ENCODE results near the gene RBM11.
"Not testable (repeated sequence)": the region's sequence is repeated elsewhere in the genome, so short reads cannot be mapped to it uniquely, and the experiment has no call there.

The RBM11 gene

DNA sequence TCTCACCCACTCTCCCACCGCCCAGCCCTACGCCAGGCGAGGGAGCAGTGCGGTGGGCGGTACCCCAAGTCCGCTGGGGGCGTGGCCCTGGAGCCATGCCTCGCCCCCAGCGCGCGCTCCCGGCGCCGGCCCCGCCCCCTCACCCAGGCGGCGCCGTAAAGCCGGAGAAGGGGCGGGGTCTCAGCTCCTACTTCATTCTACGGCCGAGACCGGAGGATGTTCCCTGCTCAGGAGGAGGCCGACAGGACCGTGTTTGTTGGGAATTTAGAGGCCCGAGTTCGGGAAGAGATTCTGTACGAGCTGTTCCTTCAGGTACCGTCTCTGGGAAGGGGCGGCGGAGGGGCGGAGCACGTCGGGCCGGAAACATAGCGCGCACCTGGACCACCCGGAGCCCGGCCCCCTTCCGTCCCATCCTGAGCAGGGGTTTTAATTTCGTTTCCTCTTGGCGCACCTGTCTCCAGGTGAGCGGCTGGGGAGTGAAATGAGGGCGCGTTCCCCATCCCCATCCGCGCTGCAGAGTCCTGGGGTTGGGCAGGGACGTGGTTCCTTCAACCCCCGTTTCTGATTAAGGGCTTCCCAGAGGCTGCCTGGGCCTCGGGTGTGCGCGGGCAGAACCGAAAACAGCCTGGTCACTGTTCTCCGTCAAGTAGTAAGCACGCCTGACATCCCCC lies at the start of gene RBM11:
Gene RBM11, plus strand, starts transcription at position 187 of the 671 bp plus-strand sequence. Its CDS starts 30 bp downstream, at position 217.
- peak; percentile 29 for DNase-seq (ENCODE audit: low spot score)

DNA sequence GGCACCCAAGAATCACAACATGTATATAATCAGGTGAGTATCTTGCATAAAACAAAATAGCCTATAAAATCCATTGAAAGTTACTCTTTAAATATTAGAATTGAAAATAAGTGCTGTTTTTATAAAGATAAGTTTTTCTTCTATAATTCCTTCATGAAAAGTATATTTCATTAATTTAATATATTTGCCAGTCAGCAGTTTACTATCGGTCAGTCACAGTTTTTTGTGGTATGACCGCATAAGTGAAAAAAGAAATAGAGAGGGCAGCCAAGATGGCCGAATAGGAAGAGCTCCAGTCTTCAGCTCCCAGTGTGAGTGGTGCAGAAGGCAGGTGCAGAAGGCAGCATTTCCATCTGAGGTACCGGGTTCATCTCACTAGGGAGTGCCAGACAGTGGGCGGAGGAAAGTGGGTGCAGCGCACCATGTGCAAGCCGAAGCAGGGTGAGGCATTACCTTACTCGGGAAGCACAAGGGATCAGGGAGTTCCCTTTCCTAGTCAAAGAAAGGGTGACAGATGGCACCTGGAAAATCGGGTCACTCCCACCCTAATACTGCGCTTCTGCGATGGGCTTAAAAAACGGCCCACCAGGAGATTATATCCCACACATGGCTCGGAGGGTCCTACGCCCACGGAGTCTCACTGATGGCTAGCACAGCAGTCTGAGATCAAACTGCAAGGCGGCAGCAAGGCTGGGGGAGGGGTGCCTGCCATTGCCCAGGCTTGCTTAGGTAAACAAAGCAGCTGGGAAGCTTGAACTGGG lies 49.3 kb upstream of the RBM11 start:
- not testable (repeated sequence) for DNase-seq (ENCODE audit: low spot score)

GRCh38 chr21:14206222-14206621 lies 9.7 kb upstream of the RBM11 start:
- no peak for DNase-seq (ENCODE audit: low spot score)

- no peak for DNase-seq (ENCODE audit: low spot score)
These were observed 5.2 kb upstream of the RBM11 start, which contains the start of gene LIPI for GRCh38 chr21:14210738-14211137. TSS of gene LIPI (minus strand) at chr21:14210955. CDS start at chr21:14210845, 110 bp downstream.

- DNase-seq (ENCODE audit: low spot score) = no peak
These were observed 2.8 kb upstream of the RBM11 start for GRCh38 chr21:14213164-14213563.

- no peak for DNase-seq (ENCODE audit: low spot score)
These were observed 7.4 kb downstream of the RBM11 start for GRCh38 chr21:14223365-14223764.

DNA sequence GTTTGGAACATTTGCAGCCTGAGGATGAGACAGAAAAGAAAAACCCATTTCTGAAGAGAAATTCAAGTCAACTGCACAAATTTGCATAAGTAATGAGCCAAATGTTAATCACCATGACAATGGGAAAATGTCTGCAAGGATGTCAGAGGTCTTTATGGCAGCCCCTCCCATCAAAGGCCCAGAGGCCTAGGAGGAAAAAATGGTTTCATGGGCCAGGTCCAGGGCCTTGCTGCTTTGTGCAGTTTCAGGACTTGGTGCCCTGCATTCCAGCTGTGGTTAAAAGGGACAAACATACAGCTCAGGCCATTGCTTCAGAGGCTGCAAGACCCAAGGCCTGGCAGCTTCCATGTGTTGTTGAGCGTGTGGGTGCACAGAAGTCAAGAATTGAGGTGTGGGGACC lies 13.4 kb downstream of the RBM11 start:
- DNase-seq (ENCODE audit: low spot score) = no peak

DNA sequence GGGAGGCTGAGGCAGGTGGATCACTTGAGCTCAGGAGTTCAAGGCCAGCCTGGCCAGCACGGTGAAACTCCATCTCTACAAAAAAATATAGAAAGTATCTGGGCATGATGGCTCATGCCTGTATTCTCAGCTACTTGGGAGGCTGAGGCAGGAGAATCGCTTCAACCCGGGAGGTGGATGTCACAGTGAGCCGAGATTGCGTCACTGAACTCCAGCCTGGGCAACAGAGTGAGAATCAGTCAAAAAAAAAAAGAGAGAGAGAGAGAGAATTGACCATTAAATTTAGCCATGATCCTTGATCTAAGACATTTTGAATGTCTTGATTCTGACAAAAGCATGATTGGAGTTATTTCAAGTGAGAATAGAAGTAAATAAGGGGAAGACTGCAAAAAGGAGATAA lies 19.1 kb downstream of the RBM11 start:
- DNase-seq (ENCODE audit: low spot score) = no peak

- DNase-seq (ENCODE audit: low spot score) = no peak
These were observed 20.2 kb downstream of the RBM11 start for GRCh38 chr21:14236180-14236579.

DNA sequence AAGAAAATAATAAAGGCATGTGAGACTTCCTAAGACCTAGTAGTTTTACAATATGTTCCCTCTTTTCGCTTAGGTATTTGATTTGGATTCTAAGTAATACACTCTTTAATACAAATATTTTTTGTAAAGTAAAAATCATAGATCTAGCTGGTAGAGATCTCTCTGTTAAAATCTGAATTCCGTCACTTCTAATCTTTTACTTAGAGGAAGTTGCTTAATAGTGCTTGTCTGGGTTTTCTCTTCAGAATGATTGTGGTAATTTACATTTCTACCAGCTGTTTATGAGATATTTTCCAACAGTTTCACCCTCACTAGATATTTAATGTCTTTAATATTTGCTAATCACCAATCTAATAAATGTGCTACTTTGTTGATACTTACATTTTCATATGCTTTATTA lies 23.3 kb downstream of the RBM11 start:
- no peak for DNase-seq (ENCODE audit: low spot score)

GRCh38 chr21:14241297-14241696 lies 25.3 kb downstream of the RBM11 start:
- DNase-seq (ENCODE audit: low spot score) = no peak

- no peak for DNase-seq (ENCODE audit: low spot score)
These were observed 27.5 kb downstream of the RBM11 start for GRCh38 chr21:14243461-14243860.

- DNase-seq (ENCODE audit: low spot score) = no peak
These were observed 27.9 kb downstream of the RBM11 start for GRCh38 chr21:14243874-14244273.

DNA sequence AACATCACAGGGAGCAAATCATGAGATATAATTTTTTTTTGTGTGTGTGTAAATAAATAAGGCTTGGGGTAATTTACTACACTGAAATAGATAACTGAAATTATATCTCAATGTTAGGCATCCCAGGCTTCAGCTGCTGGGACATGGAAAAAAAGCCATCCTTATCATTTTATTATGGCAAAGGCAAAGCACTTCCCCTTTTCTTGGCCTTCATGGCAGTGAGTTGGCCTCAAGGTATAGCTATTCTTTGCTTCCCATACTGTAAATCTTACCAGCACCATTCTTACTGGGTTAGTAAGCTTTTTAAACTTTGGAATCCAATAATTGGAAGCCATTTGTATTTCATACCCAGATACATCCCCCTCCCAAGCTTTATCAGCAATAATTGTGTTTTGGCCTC lies 29.0 kb downstream of the RBM11 start:
- no peak for DNase-seq (ENCODE audit: low spot score)

DNA sequence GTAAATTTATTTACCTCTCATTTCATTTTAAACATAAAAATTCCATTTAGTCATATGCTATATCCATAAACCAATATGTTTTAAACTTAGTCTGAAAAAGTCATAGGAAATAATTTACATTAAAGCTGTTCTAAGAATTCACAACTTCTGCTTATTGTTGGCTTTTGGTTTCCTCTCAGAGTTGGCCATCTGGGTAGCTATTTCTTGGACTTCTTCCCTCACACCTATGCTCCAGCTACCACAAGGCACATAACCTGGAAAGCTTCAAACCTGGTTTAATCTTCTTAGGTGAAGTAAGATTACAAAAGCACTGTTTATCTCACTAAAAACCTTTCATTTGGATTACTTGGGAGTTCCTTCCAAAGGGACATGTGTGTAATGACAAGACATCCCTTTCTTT lies 29.8 kb downstream of the RBM11 start:
- no peak for DNase-seq (ENCODE audit: low spot score)

DNA sequence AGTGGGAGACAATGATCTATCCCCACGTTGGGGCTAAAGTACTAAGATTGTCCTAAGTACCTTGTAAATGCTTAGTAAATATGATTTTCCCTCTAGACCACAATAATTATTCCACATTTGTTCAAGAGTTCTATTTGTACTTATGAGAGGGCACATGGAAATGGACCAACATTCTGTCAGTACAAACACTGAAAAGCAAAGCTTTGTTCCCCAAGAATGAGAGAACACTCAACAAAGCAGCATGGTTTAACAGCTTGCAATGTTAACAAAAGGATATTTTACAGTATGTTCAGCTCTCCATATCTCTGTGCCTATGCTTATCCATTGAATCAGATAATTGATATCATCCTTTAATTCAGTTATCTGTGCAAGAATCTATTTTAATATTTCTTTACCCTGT lies 35.4 kb downstream of the RBM11 start:
- DNase-seq (ENCODE audit: low spot score) = no peak

- peak; percentile 42 for DNase-seq (ENCODE audit: low spot score)
These were observed 43.8 kb downstream of the RBM11 start for GRCh38 chr21:14259747-14260146.

DNA sequence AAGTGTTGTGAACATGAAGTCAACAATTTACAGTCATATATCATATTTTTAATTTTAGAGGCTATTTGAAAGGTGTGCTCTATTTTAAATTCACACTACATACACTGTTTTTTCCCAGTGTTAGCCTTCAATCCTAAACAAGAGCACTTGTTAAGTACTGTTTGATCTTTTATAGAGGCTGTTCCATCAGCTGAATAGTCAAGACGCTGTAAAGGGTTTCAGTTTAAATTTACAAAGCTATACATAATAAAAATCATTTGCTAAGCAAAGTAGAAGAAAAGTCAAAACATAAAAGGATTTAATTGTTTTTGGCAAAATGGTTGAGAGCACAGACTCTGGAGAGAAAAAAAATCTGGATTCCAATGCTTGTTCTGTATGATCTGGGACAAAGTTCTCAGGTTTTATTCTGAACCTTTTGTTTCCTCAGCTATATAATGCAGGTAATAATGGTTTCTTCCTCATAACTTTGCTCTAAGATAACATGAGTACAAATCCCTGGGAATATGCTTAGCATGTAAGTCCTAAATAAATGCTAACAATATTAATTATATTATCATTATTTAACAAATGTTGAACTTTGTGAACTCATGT lies 44.3 kb downstream of the RBM11 start:
- no peak for DNase-seq (ENCODE audit: low spot score)

DNA sequence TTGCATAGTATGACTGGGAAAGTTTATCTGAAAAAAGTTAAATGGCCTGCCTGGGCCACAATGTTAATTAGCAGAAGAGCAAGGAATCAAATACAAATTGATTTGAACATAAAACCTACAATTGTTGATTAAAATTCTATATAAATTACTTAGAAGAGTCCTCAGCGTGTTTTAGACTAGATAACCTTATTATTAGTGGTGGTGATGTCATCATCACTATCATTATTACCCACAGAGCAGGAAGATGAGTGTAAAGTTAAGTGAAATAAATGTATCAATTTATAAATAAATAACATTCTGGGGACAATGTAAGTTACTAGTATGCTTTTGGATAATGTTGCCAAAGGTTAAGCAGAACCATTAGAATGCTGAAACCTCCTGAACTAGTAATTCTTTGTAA lies 46.1 kb downstream of the RBM11 start:
- DNase-seq (ENCODE audit: low spot score) = no peak

DNA sequence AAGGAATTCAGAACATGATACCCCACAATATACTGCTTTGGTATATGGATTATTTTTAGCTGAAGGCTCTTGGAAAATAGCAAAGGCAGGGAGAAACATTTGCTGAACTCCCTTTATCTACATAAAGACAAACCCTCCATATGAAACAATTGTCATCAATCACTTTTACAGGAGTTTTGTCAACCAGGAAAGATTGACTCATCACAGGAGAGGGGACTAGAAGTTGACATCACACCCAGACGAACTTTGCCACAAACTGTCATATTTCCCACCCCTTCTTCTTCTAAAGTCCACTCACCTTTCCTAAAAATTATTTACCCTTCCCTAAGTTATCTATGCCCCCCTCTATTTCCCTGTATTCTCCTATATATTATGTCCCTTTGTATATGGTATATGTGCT lies 47.9 kb downstream of the RBM11 start:
- no peak for DNase-seq (ENCODE audit: low spot score)

GRCh38 chr21:14265023-14265422 lies 49.1 kb downstream of the RBM11 start:
- no peak for DNase-seq (ENCODE audit: low spot score)

- DNase-seq (ENCODE audit: low spot score) = no peak
These were observed 51.1 kb downstream of the RBM11 start for GRCh38 chr21:14267076-14267475.

GRCh38 chr21:14270631-14271030 lies 54.7 kb downstream of the RBM11 start:
- no peak for DNase-seq (ENCODE audit: low spot score)

All from kidney capillary endothelial cell (primary cell).